CD4-positive, alpha-beta T cell treated with Interleukin-4 for 4 hours (primary cell): ENCODE measurements around the gene MYO9B.
A peak's percentile ranks its signal among the peaks of the same experiment; 100 is the strongest.

Experiments
- DNase-seq: peaks from one replicate; pipeline ENCODE4 v3.0.0-alpha.2; 2020

The MYO9B gene

DNA sequence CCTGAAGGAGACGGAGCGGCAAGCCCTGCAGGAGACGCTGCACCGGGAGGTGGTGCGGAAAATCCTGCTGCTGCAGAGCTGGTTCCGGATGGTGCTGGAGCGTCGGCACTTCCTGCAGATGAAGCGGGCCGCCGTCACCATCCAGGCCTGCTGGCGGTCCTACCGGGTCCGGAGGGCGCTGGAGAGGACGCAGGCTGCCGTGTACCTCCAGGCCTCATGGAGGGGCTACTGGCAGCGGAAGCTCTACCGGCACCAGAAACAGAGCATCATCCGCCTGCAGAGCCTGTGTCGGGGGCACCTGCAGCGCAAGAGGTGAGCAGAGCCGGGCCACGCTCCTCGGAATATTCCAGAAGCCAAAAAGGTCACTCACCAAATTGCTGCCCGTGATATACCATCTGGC, 117.2 kb downstream of the MYO9B start:
- no peak for DNase-seq

DNA sequence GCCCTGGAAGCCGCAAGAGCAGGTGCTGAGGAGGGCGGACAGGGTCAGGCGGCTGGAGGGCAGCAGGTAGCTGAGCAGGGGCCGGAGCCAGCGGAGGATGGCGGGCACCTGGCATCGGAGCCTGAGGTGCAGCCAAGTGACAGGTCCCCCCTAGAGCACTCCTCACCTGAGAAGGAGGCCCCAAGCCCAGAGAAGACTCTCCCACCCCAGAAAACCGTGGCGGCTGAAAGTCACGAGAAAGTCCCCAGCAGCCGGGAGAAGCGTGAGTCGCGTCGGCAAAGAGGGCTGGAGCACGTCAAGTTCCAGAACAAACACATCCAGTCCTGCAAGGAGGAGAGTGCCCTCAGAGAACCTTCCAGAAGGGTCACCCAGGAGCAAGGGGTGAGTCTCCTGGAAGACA, 119.0 kb downstream of the MYO9B start:
- DNase-seq, result no peak

DNA sequence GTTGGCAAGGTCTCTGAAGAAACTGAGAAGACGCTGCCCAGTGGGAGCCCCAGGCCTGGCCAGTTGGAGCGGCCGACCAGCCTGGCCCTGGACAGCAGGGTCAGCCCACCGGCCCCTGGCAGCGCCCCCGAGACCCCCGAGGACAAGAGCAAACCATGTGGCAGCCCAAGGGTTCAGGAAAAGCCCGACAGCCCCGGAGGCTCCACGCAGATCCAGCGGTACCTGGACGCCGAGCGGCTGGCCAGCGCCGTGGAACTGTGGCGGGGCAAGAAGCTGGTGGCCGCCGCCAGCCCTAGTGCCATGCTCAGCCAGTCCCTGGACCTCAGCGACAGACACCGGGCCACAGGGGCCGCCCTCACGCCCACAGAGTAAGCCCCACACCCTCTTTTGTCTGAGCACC, 119.5 kb downstream of the MYO9B start:
- no peak for DNase-seq

DNA sequence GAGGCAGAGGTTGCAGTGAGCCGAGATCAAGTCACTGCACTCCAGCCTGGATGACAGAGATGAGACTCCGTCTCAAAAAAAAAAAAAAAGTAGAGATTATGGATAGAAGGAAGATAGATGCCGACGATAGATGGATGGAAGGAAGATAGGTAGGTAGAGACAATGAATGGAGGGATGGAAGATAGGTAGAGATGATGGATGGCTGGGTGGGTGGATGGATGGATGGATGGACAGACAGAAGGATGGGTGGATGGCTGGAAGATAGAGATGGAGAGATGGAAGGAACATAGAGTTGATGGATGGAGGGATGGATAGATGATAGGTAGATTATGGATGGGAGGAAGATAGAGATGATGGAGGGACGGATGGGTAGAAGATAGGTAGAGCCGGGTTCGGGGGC, 121.0 kb downstream of the MYO9B start:
- no peak for DNase-seq

DNA sequence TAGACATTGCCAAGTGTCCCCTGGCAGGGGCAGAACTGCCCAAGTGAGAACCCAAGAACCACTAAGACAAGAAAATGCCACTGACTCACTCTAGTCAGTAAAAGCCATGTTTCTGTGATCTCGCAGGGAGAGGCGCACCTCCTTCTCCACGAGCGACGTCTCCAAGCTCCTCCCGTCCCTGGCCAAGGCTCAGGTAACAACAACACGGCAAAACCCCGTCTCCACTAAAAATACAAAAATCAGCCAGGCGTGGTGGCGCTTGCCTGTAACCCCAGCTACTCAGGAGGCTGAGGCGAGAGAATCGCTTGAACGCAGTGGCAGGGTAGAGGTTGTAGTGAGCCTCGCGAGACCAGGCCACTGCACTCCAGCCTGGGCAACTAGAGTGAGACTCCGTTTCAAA, 122.1 kb downstream of the MYO9B start:
- DNase-seq, result no peak

DNA sequence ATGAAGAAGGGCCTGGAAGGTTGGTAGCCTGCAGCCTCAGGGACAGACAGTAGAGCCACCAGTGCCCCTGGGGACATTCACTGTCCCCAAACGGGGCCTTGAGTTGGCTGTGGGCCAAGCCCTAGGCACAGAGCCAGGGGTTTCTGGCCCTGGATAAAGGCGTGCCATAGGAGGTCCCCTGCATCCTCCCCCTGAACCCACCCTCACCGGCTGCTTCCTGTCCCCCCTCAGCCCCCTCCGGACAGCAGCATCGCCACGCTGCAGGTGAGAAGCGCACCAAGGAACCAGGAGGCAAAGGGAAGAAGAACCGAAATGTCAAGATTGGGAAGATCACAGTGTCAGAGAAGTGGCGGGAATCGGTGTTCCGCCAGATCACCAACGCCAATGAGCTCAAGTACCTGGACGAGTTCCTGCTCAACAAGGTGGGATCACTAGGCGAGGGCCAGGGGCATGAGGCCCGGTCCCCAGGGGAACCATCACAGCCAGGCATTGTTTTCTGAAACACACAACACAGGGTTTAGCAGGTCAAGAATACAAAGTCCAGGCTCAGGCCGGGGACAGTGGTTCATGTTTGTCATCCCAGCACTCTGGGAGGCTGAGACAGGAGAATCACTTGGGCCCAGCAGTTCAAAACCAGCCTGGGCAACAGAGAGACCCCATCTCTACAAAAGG, 125.0 kb downstream of the MYO9B start:
- DNase-seq, result no peak

DNA sequence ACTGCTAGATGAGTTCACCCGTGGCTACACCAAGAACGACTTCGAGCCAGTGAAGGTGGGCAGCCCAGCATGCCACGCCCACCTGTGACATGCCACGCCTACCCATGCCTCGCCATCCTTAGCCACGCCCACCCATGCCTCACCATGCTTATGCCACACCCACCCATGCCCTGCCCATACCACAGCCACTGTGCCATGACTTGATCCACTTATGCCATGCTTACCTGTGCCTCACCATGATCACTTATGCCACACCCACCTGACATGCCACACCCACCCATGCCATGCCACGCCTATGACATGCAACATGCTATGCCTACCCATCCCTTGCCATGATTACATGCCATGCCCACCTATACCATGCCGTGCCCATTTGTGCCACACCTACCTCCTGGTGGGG, 126.7 kb downstream of the MYO9B start:
- no peak for DNase-seq

DNA sequence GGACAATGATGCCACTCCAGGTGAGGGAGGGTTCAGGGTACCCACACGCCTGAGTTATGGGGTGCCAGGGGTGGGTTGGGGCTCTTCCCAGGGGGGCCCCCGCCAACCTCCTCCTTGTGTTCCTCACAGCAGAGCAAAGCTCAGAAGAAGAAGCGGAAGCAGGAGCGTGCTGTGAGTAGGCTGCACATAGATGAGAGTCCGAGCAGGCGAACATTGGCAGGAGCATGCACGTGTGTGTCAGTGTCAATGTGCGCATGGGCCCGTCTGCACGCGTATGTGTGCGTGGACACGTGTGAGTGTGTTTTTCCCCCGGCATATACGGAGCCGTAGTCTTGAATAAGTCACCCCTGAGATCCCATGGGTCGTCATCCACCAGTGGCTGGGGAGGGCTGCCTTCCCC, 127.1 kb downstream of the MYO9B start:
- DNase-seq, result no peak

DNA sequence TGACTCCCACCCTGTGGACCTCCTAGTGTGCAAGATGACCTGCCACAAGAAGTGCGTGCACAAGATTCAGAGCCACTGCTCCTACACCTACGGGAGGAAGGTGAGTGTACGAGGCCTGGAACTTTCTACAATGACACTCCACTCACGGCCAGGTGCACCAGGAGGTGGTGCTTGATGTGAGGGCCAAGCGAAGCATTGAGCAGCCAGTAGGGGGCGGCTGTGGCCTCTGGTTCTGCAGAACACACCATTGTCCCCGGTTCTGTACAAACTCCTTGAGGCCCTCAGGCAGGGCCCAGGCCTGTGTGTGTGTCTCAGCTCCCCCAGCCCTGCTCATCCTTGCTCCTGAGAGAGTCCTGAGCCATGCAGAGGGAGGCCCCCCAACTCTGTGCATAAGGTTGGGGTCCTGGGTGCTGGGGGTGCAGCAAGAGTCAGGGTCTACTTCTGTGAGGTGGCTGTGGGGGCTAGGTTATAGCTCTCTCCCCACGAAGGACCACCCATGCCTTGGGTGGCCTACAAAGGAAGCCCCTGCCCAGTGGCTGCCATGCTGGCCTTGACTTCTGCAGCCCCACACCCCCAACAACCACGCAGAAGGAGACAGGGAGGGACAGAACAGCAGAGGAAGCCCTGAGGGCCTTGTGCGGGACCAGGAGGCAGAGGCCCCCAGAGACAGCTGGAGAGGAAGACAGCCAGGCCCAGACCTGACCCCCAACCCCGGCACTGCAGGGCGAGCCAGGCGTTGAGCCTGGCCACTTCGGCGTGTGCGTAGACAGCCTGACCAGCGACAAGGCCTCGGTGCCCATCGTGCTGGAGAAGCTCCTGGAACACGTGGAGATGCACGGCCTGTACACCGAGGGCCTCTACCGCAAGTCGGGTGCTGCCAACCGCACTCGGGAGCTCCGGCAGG, 129.9 kb downstream of the MYO9B start:
- DNase-seq, result peak; percentile 61

DNA sequence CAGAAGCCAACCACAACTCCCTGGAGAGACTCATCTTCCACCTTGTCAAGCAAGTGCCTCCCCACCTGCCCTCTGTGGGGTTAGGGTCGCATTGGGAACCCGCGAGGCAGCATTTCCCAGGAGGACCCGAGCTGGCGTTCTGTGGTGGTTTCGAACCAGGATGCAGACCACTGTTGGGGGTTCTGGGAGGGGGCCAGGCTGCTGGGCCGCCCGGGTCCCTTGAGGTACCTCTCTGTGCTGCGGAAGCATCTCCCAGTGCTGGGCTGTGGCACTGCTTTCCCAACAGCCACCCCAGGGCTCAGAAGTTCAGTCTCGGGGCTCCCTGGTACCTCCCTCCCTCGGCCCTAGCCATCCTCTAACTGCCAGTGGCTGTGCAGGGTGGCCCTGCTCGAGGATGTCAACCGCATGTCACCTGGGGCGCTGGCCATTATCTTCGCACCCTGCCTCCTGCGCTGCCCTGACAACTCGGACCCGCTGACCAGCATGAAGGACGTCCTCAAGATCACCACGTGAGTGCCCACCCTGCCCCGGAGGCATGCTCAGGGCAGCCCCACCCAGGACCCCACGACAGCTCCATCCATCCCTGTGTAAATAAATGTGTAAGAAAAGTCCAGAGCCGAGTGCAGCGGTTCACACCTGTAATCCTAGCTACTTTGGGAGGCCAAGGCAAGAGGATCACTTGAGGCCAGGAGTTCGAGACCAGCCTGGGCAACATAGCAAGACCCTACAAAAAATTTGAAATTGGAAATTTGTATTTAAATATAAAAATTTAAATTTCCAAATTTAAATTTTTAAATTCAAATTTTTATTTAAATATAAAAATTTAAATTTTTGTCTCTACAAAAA, 131.4 kb downstream of the MYO9B start:
- DNase-seq, result no peak

DNA sequence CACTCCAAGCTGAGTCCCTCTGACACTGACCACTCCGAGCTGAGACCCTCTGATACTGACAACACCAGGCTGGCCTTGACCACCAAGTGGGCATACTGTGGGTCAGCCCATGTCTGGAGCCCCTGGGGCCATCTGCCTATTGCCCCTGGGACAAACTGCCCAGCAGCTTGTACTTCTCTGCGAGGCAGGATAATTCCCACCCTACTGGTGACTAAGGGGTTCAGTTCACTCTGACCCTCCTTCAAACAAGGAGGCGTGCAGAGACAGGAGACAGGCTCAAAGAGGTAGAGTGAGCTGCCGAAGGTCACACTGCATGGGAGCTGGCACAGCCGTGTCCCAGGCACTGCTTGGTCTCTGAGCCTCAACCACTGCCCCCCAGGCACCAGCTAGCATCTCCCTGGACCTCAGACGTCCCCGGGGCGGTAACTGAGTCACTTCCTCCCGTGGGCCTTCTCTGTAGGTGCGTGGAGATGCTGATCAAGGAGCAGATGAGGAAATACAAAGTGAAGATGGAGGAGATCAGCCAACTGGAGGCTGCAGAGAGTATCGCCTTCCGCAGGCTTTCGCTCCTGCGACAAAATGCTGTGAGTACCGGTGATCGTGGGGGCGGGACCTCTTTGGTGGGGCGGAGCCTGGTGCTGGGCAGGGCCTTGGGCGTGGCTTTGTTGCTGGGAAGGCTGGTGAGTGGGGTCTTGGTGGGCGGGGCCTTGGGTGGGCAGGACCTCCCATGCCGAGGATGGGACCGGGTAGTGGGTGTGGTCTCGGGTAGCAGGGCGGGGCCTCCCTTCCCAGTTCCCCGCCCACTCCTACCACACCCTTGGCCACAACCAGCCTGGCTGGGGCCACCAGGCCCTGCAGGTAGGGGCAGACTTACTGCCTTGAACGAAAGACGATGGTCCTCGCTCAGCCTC, 133.8 kb downstream of the MYO9B start:
- no peak for DNase-seq

DNA sequence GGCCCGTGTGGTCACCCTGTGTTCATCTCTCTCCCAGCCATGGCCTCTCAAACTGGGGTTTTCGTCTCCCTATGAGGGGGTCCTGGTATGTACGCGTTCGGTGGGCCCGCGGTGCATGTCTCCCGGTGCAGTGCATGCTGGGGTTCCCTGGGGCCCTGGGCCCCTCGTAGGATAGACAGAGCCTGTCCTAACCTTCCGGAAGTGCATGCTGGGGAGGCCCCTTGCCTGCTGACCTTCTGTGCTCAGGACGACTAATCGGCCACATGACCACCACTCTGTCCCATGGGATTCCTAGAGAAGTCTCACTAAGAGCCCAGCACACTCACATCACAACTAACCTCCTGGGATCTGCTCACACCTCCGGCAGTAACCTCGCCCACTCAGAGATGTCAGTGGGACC, 134.7 kb downstream of the MYO9B start:
- no peak for DNase-seq

DNA sequence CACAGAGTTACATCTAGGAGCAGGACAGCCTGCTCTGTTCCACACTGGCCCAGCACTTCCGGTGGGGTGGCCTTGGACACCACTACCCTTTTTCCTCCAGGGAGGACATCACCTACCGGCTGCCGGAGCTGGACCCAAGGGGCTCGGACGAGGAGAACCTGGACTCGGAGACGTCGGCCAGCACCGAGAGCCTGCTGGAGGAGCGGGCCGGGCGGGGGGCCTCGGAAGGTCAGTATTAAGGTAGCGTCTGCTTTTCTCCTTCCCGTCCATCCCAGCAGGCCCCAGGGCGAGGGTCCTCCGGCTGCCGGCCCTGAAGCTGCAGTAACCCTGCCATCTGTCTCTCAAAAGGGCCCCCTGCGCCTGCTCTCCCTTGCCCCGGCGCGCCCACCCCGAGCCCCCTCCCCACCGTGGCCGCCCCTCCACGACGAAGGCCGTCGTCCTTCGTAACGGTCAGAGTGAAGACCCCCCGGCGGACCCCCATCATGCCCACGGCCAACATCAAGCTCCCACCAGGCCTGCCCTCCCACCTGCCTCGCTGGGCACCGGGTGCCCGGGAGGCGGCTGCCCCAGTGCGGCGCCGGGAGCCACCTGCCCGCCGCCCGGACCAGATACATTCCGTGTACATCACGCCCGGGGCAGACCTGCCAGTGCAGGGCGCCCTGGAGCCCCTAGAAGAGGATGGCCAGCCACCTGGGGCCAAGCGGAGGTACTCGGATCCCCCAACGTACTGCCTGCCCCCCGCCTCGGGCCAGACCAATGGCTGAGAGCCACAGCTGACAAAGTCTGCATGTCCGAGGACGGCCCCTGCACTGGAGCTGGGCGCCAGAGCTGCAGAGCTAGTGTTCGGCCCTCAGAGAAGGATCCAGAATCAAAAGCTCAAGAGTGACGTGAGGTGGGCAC, 136.2 kb downstream of the MYO9B start:
- DNase-seq, result no peak

DNA sequence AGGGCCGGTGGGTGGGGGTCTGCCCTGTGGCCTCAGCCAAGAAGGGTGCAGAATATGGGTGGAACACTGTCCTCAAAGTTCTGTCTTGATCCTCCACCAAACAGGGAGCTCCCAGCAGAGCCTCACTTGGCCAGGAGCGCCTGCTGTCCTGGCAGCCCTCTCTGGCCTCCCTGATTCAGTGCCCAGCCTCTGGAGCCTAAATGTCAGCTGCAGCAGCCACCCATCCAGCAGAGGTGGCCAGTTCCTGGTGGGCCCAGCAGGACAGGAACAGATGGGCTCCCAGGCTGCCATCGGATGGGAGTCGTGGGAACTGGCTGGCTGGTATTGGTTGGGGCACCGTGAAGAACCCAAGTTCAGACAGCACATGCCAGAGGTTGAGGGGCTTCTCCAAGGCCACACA, 137.8 kb downstream of the MYO9B start:
- no peak for DNase-seq

DNA sequence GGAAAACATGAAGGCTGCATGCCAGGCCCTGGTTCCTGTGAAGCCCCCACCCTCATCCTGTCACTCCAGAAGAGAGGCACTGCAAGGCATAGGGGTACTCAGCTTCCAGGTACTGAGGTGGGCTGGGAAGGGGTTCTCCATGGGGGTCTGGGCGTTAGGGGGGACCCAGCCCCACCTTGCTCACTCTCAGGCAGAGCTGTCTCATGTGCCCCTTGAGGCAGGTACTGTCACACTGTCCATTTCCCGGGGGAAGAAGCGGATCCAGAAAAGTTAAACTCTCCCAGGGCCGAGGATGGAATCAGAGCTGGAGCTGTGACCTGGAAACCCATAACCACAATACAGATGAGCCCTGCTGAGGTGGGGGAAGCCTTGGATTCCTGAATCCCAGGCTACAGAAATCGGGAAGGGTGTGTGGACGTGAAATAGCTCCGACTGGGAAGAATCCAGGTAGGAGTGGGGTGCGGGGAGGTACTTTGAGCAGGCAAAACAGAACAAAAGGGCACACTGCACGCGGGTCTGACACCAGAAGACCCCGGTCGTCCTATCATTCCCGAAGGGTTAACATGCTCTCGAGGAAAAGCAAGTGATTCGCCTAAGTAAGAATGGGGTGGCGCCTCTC, 139.0 kb downstream of the MYO9B start:
- DNase-seq, result no peak

DNA sequence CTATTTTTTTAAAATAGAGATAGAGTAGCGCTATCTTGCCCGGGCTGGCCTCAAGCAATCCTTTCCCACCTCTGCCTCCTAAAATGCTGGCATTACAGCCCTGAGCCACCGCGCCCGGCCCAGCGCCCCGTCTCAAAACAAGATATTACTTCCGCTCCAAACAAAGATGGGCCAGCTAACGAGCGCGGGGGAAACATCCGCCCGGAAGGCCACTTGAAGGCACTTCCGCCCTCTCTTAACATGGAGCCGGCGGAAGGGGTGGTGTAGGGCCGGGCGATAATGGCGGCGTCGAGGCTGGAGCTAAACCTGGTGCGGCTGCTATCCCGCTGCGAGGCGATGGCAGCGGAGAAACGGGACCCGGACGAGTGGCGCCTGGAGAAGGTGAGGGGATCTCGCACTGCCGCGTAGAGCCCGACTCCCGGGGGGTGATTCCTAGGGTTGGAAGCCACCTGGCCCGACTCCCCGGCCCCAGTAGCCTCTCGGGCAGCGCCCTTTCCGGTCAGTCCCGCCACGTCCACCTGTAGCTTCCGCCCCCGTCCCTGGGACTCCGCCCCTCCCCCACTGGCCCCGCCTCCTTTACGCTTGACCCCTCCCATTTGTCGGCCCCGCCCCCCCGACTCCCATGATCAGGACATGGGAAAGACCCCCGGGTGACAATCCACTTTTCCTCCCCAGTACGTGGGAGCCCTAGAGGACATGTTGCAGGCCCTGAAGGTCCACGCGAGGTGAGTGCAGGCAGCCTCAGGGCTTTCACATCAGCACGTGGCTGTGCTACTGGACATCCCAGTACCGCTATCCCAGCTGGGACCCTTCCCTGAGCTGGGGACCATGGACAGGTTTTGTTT, 139.8 kb downstream of the MYO9B start, which contains the start of gene USE1:
Gene USE1, plus strand, starts transcription at position 231 of the 845 bp plus-strand sequence. Its CDS starts 49 bp downstream, at position 280.
- DNase-seq, result peak; percentile 90

DNA sequence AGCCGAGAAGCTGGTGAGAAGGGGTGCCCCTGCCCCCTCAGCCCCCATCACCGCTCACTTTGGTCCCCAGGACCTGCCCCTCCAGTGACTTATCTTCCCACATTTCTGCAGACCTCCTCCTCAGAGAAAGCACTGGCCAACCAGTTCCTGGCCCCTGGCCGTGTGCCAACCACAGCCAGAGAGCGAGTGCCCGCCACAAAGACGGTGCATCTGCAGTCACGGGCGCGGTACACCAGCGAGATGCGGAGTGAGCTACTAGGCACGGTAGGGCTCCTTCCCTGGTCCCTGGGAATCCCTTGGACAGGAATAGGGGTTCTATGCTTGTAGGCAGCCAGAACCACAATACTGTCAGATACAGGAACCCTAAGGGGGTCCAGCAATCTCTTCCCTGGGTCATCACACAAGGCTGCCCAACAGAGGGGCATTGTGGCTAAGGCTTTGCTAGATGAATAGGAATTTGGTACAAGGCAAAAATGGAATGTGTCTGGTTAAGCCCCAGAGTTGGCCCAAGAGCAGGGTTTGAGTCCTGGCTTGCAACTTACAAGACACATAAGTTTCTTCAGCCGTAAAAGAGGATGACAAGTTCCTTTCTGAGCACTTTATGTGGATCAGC, 140.6 kb downstream of the MYO9B start:
- no peak for DNase-seq

DNA sequence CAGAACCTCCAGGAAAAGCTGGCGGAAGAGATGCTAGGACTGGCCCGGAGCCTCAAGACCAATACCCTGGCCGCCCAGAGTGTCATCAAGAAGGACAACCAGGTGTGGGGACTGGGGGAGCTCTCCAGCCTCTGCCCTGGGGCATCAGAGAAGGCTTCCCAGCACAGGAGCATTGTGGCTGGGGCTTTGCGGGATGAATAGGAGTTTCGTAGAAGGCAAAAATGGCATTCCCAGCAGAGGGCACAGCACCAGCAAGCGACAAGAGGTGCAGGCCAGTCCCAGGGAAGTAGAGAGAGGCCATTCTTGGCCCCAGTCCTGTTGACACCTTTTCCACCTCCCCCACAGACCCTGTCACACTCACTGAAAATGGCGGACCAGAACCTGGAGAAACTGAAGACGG, 143.7 kb downstream of the MYO9B start:
- no peak for DNase-seq

DNA sequence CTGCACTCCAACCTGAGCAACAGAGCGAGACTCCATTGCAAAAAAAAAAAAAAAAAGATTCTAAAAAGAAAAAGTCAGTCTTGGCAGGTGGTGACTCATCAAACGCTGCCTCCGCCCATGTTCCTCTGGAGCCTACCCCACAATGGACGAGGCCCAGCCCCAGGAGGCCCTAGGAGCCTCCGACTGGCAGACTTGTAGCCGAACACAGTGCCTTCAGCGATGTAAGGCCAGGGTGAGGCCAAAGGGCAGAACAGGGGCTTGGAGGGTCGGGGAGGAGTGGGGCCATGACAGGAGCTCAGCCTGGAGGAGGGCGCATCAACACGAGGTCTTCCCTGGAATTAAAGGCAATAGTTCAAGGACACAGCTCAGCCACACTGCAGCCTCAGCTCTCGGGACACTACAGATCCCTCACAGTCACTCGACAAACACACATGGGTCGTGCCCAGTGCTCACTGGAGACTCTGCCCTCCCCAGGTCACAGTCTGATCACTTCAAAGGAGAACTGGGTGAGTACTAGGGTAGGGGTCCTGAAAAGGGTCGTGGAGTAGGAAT, 144.7 kb downstream of the MYO9B start:
- peak; percentile 31 for DNase-seq
